Panc1 (cell line): ENCODE measurements around the gene GABARAP.

ENCODE experiments used
- CTCF ChIP-seq: fragments of 450-650 bp; IDR thresholded peaks from 2 replicates; pipeline ENCODE4 v1.5.1; 2017; ENCODE audit warnings: mild to moderate bottlenecking
- POLR2AphosphoS5 ChIP-seq: IDR thresholded peaks from 2 replicates; pipeline ENCODE4 v1.6.1; 2012; ENCODE audit warnings: mild to moderate bottlenecking, low read depth, low read length, moderate library complexity
- TCF7L2 ChIP-seq: IDR thresholded peaks from 2 replicates; pipeline ENCODE4 v1.6.1; 2011; ENCODE audit warnings: mild to moderate bottlenecking, low read depth, low read length, inconsistent platforms

GRCh38 chr17:7228920-7229319 lies 13.3 kb downstream of the GABARAP start:
- TF ChIP-seq CTCF = no peak
- TF ChIP-seq POLR2AphosphoS5 = no peak
- no peak for TF ChIP-seq TCF7L2
